ENCODE data around the gene PADI2. TPM values are rescaled to one million over a fixed set of nuclear protein-coding genes. Genes with fewer than 3 reads are reported as not detected.
A peak's percentile ranks its signal among the peaks of the same experiment; 100 is the strongest.

PADI2 gene
- 1 to 10 TPM in 1 of 4 donors, under 1 TPM in 3; 0.29 to 2.8 (median 0.67) TPM for total RNA-seq

DNA sequence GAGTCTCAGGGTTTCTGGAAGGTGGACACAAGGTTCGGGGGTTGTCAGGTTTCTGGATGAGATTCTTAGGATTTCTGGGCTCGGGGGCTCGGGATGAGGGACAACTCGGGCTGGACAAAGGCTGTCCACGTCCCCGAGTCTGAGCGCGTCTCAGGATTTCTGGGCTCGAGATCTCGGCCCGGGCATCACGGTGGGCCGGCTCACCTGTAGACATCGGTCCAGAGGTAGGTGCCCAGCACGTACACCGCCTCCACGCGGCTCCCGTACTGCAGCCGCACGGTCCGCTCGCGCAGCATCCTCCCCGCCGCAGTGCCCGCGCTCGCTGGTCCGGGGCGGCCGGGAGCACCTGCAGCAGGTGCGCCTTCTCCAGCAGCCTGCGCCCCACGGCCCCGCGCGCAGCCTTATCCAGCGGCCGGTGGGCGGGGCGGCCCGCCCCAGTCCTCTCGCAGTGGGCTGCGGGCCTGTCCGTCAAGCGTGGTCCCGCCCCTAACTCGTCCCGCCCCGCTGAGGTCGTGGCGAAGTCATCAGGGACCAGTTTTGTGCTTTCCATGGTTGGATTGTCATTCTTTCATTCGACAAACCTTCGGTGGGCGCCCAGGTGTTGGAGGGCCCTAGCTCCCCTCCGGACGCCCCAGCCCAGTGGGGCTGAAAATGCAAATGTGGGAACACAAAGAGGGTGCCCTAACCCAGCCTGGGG, at the start of gene PADI2:
PADI2 (minus strand) TSS at position 376 of the 697 bp plus-strand sequence; CDS start at position 296, 80 bp downstream.
- intact Hi-C loops (cut with DNase I; ENCODE audit: low total_unique reads) = no loop called here
- DNase-seq = peak in 1 of 2 donors; percentile 26
- H3K4me1 ChIP-seq = peaks cover 0 to 12% of the 10 kb centered on the region in 2 donors
- H3K27me3 ChIP-seq = peaks cover 0 to 9% of the 10 kb centered on the region in 2 donors
- no peaks in the 10 kb centered on the region for H3K9me3 ChIP-seq
- H3K36me3 ChIP-seq = no peaks in the 10 kb centered on the region
- H3K4me3 ChIP-seq = peak within 1 kb of the TSS in 1 of 2 donors; percentile 11
- TF ChIP-seq, protein P1, sequence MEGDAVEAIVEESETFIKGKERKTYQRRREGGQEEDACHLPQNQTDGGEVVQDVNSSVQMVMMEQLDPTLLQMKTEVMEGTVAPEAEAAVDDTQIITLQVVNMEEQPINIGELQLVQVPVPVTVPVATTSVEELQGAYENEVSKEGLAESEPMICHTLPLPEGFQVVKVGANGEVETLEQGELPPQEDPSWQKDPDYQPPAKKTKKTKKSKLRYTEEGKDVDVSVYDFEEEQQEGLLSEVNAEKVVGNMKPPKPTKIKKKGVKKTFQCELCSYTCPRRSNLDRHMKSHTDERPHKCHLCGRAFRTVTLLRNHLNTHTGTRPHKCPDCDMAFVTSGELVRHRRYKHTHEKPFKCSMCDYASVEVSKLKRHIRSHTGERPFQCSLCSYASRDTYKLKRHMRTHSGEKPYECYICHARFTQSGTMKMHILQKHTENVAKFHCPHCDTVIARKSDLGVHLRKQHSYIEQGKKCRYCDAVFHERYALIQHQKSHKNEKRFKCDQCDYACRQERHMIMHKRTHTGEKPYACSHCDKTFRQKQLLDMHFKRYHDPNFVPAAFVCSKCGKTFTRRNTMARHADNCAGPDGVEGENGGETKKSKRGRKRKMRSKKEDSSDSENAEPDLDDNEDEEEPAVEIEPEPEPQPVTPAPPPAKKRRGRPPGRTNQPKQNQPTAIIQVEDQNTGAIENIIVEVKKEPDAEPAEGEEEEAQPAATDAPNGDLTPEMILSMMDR (IDR thresholded peaks at IDR 0.05) = no peak
- peak; percentile 8 to 34 for TF ChIP-seq POLR2A (IDR thresholded peaks at IDR 0.05)
- no peak within 1 kb of the TSS for H3K27ac ChIP-seq

DNA sequence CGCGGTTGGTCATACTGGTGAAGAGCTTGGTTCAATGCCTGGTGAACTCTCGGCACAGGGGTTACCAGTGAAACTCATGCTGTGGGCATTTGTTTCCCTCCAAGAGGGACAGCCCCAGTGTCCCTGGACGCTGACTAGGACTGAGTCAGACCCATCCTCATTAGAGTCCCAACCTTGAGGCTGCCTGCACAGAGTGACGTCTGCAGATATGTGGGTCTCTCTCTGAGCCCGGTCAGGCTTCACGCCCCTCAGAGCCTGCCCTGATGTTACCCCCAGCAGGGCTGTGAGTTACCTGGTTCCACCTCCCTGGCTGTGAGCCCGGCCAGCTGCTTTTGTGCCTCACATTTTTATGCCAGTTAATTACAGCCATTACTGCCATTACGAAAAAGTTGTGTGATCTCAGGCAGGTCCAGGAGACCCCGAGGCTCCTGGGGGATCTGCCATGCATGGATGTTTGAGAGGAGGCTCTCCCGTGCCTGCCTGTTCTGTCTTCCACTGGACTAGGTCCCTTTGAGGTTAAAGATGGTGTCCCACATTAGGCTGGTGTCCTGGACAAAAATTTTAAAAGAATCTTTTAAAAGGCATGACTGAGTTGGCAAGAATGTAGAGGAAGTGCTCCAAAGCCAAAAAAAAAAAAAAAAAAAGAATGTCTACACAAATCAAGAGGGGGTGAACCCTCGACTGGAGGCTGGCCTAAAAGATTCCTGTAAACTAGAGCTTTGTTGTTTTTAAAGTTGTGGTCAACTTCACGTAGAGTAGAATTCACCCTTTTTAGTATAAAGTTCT, 49.0 kb upstream of the PADI2 start:
- Histone ChIP-seq H3K9me3 (no peaks in the 10 kb centered on the region), H3K27ac (no peak overlapping the region), H3K27me3 (no peaks in the 10 kb centered on the region), H3K4me1 (no peaks in the 10 kb centered on the region), H3K4me3 (no peak overlapping the region), H3K36me3 (no peaks in the 10 kb centered on the region)
- intact Hi-C loops (cut with DNase I; ENCODE audit: low total_unique reads) = no loop called here
- TF ChIP-seq POLR2A (IDR thresholded peaks at IDR 0.05) = no peak
- TF ChIP-seq, protein P1 (IDR thresholded peaks at IDR 0.05) = no peak
- no peak for DNase-seq

DNA sequence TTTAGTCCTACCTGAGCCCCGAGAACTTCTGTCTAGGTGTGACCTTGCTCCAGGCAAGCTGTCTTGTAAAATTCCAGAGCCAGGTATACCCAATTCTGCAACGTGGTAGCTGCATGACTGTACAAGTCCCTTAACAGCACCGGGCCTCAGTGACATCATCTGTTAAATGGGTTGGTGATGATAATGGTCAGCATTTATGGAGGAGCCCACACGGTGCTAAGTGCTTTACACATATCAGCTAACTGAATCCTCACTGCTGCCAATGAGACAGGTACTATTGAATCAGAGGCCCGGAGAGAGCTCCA, 48.5 kb upstream of the PADI2 start:
- no peaks in the 10 kb centered on the region for H3K4me1 ChIP-seq
- no peak overlapping the region for H3K27ac ChIP-seq
- intact Hi-C loops (cut with DNase I; ENCODE audit: low total_unique reads) = no loop called here
- no peaks in the 10 kb centered on the region for H3K36me3 ChIP-seq
- H3K27me3 ChIP-seq = no peaks in the 10 kb centered on the region
- no peak overlapping the region for H3K4me3 ChIP-seq
- TF ChIP-seq POLR2A (IDR thresholded peaks at IDR 0.05) = no peak
- TF ChIP-seq, protein P1 (IDR thresholded peaks at IDR 0.05) = no peak
- no peaks in the 10 kb centered on the region for H3K9me3 ChIP-seq
- no peak for DNase-seq

DNA sequence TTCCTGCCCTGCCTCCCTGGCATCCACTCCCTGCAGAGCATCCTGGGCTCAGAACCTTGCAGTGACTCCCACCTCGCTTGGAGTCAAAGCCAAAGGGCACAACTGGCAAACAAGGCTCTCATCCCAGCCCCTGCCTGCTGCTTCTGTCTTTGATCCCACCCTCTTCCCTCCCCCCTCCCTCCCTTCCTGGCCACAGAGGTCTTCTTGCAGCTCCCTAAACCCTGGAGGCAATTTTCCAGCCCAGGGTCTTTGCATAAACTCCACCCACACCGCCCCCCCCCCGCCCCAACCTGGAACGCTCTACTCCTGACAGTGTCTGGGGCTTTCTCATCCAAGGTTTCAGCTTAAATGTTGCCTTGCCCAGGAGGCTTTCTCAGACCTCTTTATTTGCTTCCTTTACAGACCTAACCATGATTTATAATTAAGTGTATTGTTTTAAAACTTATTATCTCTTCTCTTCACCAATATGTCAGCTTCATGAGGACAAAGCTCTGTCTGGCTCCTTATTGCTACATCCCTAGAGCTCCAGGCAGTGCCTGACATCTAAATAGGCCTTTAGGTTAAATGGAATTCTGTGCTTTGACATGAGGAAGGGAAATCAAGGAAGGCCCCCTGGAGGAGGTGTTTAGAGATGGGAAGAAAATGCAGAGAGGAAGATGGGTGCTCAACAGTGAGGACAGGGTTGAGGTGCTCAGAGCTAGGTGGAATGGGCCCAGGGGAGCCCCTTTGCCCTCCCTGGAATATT, 48.0 kb upstream of the PADI2 start:
- Histone ChIP-seq H3K9me3 (no peaks in the 10 kb centered on the region), H3K27ac (no peak overlapping the region), H3K4me3 (no peak overlapping the region), H3K27me3 (no peaks in the 10 kb centered on the region), H3K36me3 (no peaks in the 10 kb centered on the region), H3K4me1 (no peaks in the 10 kb centered on the region)
- TF ChIP-seq, protein P1 (IDR thresholded peaks at IDR 0.05) = no peak
- TF ChIP-seq POLR2A (IDR thresholded peaks at IDR 0.05) = no peak
- no peak for DNase-seq
- intact Hi-C loops (cut with DNase I; ENCODE audit: low total_unique reads) = no loop called here

All from uterus (tissue), 4 donors.